ENCODE results near the gene TMEM97. TPM values are rescaled to one million over a fixed set of nuclear protein-coding genes. Genes with fewer than 3 reads are reported as not detected.

Gene TMEM97
- total and polyA plus RNA-seq, 9 of the 15 experiments (the other 6 are each of a cell fraction or from before 2014, with no cell fraction given): 34.6 to 121 (median 76.0) TPM

GRCh38 chr17:28318759-28319597 is at the start of gene TMEM97 (continued):
- 0 out of 6 replicates have a peak, but pooled peaks of 1 of the 3 experiments have one; percentile 11 for TF ChIP-seq ZBTB11 (CRISPR knock-in tag; IDR thresholded peaks at IDR 0.05)
- no peak for TF ChIP-seq ZNF274 (IDR thresholded peaks at IDR 0.05; ENCODE audit: borderline replicate concordance, low read depth, low read length)
- no peak for TF ChIP-seq ARID3A (IDR thresholded peaks at IDR 0.05; ENCODE audit: borderline replicate concordance, low read depth, low read length)
- TF ChIP-seq CAMTA2 (CRISPR knock-in tag; conservative IDR thresholded peaks at IDR 0.05): no peak
- TF ChIP-seq FOXA3 (CRISPR knock-in tag; conservative IDR thresholded peaks at IDR 0.05 in 1 of 2, IDR thresholded peaks at IDR 0.05 in 1 of 2): no peak
- no peak for TF ChIP-seq HEY1 (CRISPR knock-in tag; IDR thresholded peaks at IDR 0.05; ENCODE audit: borderline replicate concordance)
- no peak for TF ChIP-seq THAP7 (CRISPR knock-in tag; IDR thresholded peaks at IDR 0.05)
- peak; percentile 45 for TF ChIP-seq E2F8 (IDR thresholded peaks at IDR 0.05; ENCODE audit: low read depth, partially characterized antibody)
- no peak for TF ChIP-seq NCOR1 (IDR thresholded peaks at IDR 0.05)
- TF ChIP-seq U2AF2 (optimal IDR thresholded peaks at IDR 0.05; ENCODE audit: low read depth, low read length): no peak
- no peak for TF ChIP-seq ZBTB43 (CRISPR knock-in tag; IDR thresholded peaks at IDR 0.05)
- no peak for TF ChIP-seq MAFG (tag; conservative IDR thresholded peaks at IDR 0.05)
- TF ChIP-seq ZNF239 (CRISPR knock-in tag; IDR thresholded peaks at IDR 0.05): no peak
- TF ChIP-seq BCL6 (CRISPR knock-in tag; IDR thresholded peaks at IDR 0.05): no peak
- TF ChIP-seq KHSRP (IDR thresholded peaks at IDR 0.05): no peak
- TF ChIP-seq ESRRA (IDR thresholded peaks at IDR 0.05; ENCODE audit: borderline replicate concordance, low read depth): peak; percentile 53; the same call in 1 of the 2 replicates

Measured in K562 (cell line).